Measurements from ENCODE around the gene PATJ. TPM values are rescaled to one million over a fixed set of nuclear protein-coding genes. Genes with fewer than 3 reads are reported as not detected.

Gene PATJ
- total RNA-seq, 1 donor from 2014 or later: 56.2 TPM

DNA sequence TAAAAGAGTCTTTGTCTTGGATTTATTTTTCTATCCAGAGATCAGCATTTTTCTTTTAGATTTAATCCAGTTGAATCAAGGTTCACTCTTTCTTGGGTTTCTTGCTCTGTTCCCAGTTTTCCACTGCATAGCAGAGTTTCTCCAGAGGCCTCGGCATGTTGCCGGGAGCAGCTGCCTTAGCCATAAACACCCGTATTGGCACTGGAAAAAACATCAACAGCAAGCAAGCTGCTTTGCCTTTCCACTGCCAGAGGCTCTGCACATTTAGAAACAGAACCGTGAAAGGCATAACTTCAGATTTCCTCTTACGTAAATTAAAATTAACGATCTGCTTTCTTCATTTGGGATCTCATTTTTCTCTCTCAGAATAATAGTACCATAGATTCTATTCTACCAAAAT lies 270.6 kb downstream of the PATJ start:
- intact Hi-C loops (cut with DNase I): no loop called here
- Histone ChIP-seq H3K36me3 (no peaks in the 10 kb centered on the region), H3K27ac (no peak overlapping the region), H3K9me3 (no peaks in the 10 kb centered on the region), H3K27me3 (no peaks in the 10 kb centered on the region), H3K4me1 (no peaks in the 10 kb centered on the region), H3K4me3 (no peak overlapping the region)
- DNase-seq: no peak
- ATAC-seq: no peak
- no peak for TF ChIP-seq CTCF (IDR thresholded peaks at IDR 0.05)

DNA sequence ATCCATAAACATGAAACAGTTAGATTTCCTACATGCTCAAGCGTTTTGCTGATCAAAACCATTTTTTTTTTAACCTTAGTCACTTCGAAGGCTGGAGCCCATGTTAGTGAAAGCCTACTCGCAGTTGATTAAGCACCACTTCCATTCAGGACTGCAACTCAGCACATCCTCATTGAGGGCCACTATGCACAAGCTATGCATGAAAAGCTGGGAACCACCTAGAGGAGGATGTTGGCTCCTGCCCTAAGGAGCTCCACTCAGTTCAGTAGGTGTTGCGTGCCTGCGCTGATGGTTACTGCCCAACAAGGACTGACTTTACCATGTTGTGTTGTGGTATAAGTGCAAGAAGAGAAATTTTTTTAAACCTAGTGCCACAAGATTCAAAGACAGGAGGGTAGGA lies 271.0 kb downstream of the PATJ start:
- Histone ChIP-seq H3K9me3 (no peaks in the 10 kb centered on the region), H3K27me3 (no peaks in the 10 kb centered on the region), H3K27ac (no peak overlapping the region), H3K4me3 (no peak overlapping the region), H3K4me1 (no peaks in the 10 kb centered on the region), H3K36me3 (no peaks in the 10 kb centered on the region)
- DNase-seq: no peak
- no peak for TF ChIP-seq CTCF (IDR thresholded peaks at IDR 0.05)
- intact Hi-C loops (cut with DNase I): no loop called here
- no peak for ATAC-seq

DNA sequence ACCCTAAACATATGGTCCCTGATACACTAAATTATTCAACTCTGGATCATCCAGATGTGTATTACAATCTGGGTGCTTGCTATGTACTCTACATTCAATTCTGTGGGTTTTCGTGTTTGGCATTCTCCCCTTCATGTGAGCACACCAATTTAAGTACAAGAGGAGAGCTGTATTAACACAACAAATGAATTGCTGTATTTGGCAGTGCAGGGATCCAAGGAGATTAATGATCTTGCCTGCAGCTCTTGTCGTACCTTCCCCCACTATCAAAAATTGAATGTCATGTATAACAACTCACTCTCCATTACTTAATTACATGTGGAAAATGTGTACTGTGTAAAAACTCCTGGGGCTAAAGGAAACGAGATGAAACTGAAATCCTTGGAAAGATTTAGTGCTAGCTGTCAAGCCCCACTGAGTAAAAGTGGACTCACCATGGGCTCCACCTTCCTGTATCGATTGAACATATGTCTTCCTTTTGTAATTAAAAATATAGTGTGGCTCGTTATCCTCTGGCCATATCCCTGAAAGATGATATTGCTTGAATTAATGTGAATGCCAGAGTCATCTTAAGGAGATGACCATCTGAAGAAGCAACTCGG lies 280.2 kb downstream of the PATJ start:
- no peaks in the 10 kb centered on the region for H3K9me3 ChIP-seq
- no peaks in the 10 kb centered on the region for H3K27me3 ChIP-seq
- ATAC-seq: no peak
- TF ChIP-seq CTCF (IDR thresholded peaks at IDR 0.05): no peak
- intact Hi-C loops (cut with DNase I): no loop called here
- H3K4me3 ChIP-seq: no peak overlapping the region
- no peak overlapping the region for H3K27ac ChIP-seq
- no peaks in the 10 kb centered on the region for H3K4me1 ChIP-seq
- DNase-seq: no peak
- no peaks in the 10 kb centered on the region for H3K36me3 ChIP-seq

DNA sequence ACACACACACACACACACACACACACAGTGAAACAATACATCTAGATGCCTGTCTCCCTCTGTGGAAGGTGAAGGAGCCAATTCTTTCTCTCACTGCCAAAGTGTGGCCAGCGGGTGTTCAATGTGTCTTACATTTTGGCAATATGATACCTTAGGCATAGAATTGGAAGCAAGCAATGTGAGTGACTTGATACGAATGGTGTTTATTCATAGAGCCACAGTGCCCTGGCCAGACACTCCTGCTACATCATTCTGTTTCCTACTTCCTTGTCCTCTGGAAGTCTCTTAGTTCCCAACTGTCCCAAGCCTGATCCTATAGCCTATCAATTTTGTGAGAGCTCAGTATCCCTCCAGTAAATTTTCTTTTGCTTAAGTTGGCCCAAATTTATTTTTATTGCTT lies 282.4 kb downstream of the PATJ start:
- Histone ChIP-seq H3K4me3 (no peak overlapping the region), H3K27ac (no peak overlapping the region), H3K36me3 (no peaks in the 10 kb centered on the region), H3K4me1 (no peaks in the 10 kb centered on the region), H3K27me3 (no peaks in the 10 kb centered on the region), H3K9me3 (no peaks in the 10 kb centered on the region)
- intact Hi-C loops (cut with DNase I): no loop called here
- DNase-seq: no peak
- ATAC-seq: no peak
- no peak for TF ChIP-seq CTCF (IDR thresholded peaks at IDR 0.05)

DNA sequence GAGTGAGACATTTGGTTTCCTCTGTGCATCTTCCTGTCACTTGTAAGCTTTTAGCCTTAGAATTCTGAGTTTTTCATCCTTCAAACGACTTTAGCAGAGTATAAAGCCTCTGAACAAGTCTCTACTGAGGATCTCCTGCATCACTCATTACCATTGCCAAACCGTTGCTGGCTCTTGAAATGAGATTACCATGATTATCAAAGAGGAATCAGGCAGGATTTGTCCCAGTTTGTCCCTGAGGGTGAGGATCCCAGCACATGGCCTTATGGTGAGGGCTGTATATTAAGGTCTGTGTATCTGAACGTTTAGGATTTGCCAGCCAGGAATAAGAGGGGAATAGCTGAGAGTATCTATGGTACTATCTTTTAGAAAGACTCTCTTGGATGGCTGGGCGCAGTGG lies 282.9 kb downstream of the PATJ start:
- DNase-seq: no peak
- ATAC-seq: no peak

More for the DNA sequence above, 282.9 kb downstream of the PATJ start:
- no peaks in the 10 kb centered on the region for H3K9me3 ChIP-seq
- no peaks in the 10 kb centered on the region for H3K36me3 ChIP-seq
- no peak overlapping the region for H3K27ac ChIP-seq
- H3K4me3 ChIP-seq: no peak overlapping the region
- H3K4me1 ChIP-seq: no peaks in the 10 kb centered on the region
- intact Hi-C loops (cut with DNase I): no loop called here
- no peaks in the 10 kb centered on the region for H3K27me3 ChIP-seq
- no peak for TF ChIP-seq CTCF (IDR thresholded peaks at IDR 0.05)

Data from upper lobe of right lung (tissue), 1 donor.